HUDEP-2 (cell line): ENCODE data around the gene ZNF337.
"Not testable (repeated sequence)": the region's sequence is repeated elsewhere in the genome, so short reads cannot be mapped to it uniquely, and the experiment has no call there.

ENCODE experiments used
- DNase-seq, 76 experiments: peaks; one replicate each; lab custom pipeline; 2025; ENCODE audit not compliant: unreplicated experiment in 76 of 76; lab: John Stamatoyannopoulos, UW

Gene ZNF337

GRCh38 chr20:25696371-25697131, at the start of gene ZNF337:
TSS of gene ZNF337 (minus strand) at chr20:25696853. CDS start at chr20:25686417, 10,436 bp downstream.
- peak in 74 of 76 experiments; percentile 38 to 97 (median 87) for DNase-seq

- DNase-seq, result no peak
Measured at GRCh38 chr20:25745738-25746137, 49.1 kb upstream of the ZNF337 start.

- DNase-seq, result no peak
Measured at GRCh38 chr20:25745100-25745499, 48.4 kb upstream of the ZNF337 start.

DNA sequence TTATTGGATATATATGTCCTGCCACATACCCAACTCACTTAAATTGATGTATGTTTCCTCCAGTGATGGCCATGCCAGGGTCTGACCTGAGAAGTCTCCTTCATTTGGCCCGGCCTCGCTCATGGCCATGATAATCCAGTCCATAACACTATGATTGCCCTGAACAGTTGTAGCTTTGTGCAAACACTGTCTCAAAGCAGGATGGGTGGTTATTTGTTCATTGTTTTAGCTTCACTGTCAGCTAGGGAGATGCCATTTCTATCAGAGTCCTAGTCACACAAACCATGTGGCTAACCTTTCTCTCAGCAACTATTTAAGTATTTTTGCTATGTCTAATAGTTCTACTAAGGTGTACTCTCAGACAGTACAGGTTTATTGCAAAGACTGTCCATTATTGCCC, 47.6 kb upstream of the ZNF337 start:
- no peak for DNase-seq

DNA sequence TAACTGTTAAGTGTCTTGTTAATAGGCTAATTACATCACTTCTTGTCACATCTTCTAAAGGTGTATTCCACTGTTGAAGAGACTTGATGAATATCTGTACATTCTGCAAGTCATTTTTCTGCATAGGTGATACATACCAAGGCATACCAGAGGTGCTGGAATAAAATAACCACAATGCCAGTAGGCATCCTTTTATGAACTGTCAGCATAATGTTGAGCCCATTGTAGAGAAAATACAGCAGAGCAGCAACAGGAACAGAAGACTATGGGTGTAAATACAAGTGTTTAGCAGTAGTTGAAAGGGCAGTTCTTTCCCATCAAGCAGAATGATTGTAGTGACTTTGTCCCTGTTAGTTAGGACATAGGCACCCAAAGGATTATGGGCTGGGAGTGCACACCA, 44.4 kb upstream of the ZNF337 start:
- no peak for DNase-seq

DNA sequence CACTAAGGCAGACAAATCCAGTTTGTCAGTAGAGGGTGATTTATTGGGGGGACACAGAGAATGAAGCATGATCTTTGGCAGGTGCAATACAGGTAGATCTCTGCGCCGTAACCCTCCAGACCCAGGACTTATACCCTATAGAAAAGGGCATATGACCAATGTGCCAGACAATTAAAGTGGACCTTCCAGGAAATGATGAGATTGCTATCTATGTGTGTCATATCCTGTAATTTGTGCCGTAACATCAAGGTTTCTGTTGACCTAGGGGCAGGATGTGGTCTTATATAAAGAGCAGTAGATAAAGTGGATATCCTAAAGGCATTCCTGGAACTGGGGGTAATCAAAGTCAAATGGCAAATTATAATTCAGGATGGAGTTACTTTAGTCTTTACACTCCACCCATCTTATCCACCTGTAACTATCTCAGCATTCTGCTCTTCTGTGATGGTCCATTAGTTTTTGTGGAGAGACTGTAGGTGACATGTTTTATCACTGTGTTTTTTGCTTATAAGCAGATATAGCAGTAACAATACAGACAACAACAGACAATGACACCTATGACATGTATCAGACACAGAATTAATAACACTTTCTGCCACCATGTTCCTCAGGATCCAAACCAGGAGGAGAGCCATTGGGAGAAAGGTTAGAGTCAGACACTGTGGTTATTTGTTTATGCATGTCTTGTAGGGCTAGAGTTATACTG, 43.1 kb upstream of the ZNF337 start:
- no peak for DNase-seq

DNA sequence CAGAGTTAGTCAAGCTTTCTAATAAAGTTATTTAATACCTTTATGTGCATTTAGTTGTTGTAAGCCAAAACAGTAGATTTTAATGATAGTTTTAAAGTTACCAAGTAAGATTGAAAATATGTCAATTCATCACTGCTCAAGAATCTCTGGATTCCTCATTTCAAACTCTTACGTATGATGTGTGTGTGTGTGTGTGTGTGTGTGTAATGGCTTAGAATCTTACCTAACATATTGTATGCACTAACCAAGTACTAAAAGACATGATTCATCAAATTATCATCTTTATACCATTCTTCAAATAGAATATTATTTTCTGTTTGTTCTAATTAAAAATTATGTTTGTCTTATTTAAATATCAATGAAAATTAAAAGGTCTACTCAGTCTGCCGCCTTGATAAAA, 41.5 kb upstream of the ZNF337 start:
- no peak for DNase-seq

- DNase-seq, result no peak
Measured at GRCh38 chr20:25733903-25734302, 37.2 kb upstream of the ZNF337 start.

GRCh38 chr20:25730862-25731261, 34.2 kb upstream of the ZNF337 start:
- no peak for DNase-seq

GRCh38 chr20:25726357-25726756, 29.7 kb upstream of the ZNF337 start:
- no peak for DNase-seq

DNA sequence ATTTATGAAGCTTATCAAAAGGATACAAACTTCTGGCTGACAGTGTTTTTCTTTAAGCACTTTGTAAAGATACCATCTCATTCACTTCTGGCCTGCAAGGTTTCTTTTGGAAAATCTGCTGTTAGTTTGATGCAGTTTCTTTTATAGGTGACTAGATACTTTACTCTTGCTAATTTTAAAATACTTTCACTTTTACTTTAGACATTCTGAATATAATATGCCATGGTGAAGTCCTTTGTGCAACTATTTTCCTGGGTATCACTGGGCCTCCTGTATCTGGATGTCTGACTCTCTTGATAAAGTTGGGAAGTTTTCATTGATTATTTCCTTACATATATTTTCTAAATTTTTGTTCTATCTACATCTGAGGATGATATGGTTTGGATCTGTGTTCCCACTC, 29.0 kb upstream of the ZNF337 start:
- no peak for DNase-seq

- DNase-seq, result no peak
Measured at GRCh38 chr20:25723975-25724374, 27.3 kb upstream of the ZNF337 start.

- DNase-seq, result no peak
Measured at GRCh38 chr20:25720285-25720684, 23.6 kb upstream of the ZNF337 start.

DNA sequence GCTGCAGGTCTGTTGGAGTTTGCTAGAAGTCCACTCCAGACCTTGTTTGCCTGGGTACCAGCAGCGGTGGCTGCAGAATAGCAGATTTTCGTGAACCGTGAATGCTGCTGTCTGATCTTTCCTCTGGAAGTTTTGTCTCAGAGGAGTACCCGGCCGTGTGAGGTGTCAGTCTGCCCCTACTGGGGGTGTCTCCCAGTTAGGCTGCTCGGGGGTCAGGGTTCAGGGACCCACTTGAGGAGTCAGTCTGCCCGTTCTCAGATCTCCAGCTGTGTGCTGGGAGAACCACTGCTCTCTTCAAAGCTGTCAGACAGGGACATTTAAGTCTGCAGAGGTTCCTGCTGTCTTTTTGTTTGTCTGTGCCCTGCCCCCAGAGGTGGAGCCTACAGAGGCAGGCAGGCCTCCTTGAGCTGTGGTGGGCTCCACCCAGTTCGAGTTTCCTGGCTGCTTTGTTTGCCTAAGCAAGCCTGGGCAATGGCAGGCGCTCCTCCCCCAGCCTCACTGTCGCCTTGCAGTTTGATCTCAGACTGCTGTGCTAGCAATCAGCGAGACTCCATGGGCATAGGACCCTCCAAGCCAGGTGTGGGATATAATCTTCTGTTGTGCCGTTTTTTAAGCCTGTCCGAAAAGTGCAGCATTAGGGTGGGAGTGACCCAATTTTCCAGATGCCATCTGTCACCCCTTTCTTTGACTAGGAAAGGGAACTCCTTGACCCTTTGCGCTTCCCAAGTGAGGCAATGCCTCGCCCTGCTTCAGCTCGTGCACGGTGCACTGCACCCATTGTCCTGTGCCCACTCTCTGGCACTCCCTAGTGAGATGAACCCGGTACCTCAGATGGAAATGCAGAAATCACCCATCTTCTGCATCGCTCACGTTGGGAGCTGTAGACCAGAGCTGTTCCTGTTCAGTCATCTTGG, 22.5 kb upstream of the ZNF337 start:
- peak in 1 of 76 experiments; percentile 1 for DNase-seq

DNA sequence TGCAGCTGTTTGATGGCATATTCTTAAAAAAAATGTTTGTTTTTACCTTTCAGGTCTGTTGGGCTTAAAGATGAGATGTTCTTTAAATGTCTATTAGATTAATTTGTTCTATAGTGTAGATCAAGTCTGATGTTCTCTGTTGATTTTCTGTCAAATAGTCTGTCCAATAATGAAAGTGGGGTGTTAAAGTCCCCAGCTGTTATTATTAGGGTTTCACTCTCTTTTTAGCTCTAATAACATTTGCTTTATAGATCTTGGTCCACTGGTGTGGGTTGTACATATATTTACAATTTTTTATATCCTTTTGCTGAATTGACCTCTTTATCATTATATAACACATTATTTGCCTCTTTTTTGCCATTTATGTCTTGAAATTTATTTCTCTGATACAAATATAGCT, 11.0 kb upstream of the ZNF337 start:
- DNase-seq, result no peak

DNA sequence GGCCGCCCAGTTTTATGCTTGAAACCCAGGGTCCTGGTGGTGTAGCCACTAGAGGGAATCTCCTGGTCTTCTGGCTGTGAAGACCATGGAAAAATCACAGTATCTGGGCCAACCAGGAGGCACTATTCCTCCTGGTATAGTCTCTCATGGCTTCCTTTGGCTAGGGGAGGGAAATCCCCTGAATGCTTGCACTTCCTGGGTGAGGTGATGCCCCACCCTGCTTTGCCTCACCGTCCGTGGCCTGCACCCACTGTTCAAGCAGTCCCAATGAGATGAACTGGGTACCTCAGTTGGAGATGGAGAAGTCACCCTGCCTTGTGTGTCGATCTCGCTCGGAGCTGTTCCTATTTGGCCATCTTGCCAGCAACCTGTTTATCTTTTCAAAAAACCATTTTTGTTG, 10.1 kb upstream of the ZNF337 start:
- DNase-seq, result no peak

DNA sequence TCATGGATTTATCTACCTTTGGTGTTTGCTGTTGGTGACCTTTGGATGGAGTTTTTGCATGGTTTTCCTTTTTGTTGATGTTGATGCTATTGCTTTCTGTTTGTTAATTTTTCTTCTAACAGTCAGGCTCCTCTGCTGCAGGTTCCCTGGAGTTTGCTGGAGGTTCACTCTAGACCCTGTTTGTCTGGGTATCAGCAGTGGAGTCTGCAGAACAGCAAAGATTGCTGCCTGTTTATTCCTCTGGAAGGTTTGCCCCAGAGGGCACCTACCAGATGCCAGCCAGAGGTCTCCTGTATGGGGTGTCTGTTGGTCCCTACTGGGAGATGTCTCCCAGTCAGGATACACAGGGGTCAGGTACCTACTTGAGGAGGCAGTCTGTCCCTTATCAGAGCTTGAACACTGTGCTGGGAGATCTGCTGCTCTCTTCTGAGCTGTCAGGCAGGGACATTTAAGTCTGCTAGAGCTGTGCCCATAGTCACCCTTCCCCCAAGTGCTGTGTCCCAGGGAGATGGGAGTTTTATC, 9.2 kb upstream of the ZNF337 start:
- no peak for DNase-seq

DNA sequence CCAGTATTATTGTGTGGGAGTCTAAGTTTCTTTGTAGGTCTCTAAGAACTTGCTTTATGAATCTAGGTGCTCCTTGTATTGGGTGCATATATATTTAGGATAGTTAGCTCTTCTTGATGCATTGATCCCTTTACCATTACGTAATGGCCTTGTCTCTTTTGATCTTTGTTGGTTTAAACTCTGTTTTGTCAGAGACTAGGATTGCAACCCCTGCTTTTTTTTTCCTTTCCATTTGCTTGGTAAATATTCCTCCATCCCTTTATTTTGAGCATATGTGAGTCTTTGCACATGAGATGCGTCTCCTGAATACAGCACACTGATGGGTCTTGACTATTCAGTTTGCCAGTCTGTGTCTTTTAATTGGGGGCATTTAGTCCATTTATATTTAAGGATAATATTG, 7.7 kb upstream of the ZNF337 start:
- DNase-seq, result not testable (repeated sequence)

DNA sequence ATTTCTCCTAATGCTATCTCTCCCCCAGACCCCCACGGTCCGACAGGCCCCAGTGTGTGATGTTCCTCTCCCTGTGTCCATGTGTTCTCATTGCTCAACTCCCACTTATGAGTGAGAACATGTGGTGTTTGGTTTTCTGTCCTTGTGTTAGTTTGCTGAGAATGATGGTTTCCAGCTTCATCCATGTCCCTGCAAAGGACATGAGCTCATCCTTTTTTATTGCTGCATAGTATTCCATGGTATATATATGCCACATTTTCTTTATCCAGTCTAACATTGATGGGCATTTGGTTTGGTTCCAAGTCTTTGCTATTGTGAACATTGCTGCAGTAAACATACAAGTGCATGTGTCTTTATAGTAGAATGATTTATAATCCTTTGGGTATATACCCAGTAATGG, 4.2 kb upstream of the ZNF337 start:
- DNase-seq, result not testable (repeated sequence)

GRCh38 chr20:25699914-25700313, 3.3 kb upstream of the ZNF337 start:
- no peak for DNase-seq

DNA sequence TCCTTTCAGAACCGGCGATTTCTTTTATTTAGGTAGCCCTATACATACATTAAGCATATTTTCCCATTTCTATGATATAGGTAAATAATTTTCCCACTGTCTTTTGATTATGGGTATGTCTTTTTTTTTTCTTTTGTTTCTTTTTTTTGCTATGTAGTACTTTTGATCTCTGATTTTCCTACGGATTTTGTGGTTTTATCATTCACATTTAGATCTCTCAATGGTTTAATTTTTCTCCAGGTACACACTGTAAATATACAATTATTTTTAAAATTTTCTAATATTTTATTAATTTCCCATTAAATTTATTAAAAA, 436 bp upstream of the ZNF337 start:
- DNase-seq, result no peak
